SK-N-SH (cell line): ENCODE results near the gene EFEMP2. TPM values are rescaled to one million over a fixed set of nuclear protein-coding genes. Genes with fewer than 3 reads are reported as not detected.

Source experiments
- CTCF ChIA-PET: fragments of 300-600, 350-600 bp; formaldehyde crosslinking; extraction: SDS; loops from one replicate; lab custom pipeline; 2021; lab: Yijun Ruan, JAX
- POLR2A ChIA-PET: fragments of 350-600 bp; sonication (Branson Sonifier 250); formaldehyde crosslinking; extraction: SDS; loops from one replicate; lab custom pipeline; 2020; ENCODE audit warnings: antibody characterized with exemption, inconsistent platforms; lab: Yijun Ruan, JAX
- DNase-seq: peaks from one replicate; pipeline ENCODE4 v3.0.0; 2012
- H2AFZ ChIP-seq: fragments of 200-600 bp; sonication (generic); 2 replicates; pipeline ENCODE4 v1.8.1; 2016; ENCODE audit warnings: antibody characterized with exemption, mild to moderate bottlenecking, low read depth
- H3F3A ChIP-seq: fragments of 200-600 bp; sonication (generic); replicated peaks from 2 replicates; pipeline ENCODE3; 2016; ENCODE audit warnings: antibody characterized with exemption, mild to moderate bottlenecking; ENCODE audit not compliant: insufficient read depth
- H3K27ac ChIP-seq, 2 experiments: fragments of 200-500 bp in 1 of 2; fragments of 200-600 bp in 1 of 2; sonication (Bioruptor generic) in 1 of 2; sonication (generic), shearing (Covaris generic) in 1 of 2; 2 replicates each; pipeline versions ENCODE4 v1.5.1 to v1.6.1; 2014 to 2016; ENCODE audit warnings: low read depth in 2 of 2, inconsistent platforms in 1 of 2, low read length in 1 of 2, mild to moderate bottlenecking in 1 of 2, mixed read lengths in 1 of 2
- H3K27me3 ChIP-seq: fragments of 200-600 bp; sonication (generic), shearing (Covaris generic); 2 replicates; pipeline ENCODE4 v1.6.1; 2016; ENCODE audit warnings: mixed run types; ENCODE audit not compliant: insufficient read depth
- H3K36me3 ChIP-seq, 2 experiments: fragments of 200-500 bp in 1 of 2; fragments of 200-600 bp in 1 of 2; sonication (Bioruptor generic) in 1 of 2; sonication (generic) in 1 of 2; replicated peaks in 1 of 2; 2 replicates each; pipeline versions ENCODE3 to v1.5.1; 2014 to 2016; ENCODE audit warnings: low read length in 1 of 2, mild to moderate bottlenecking in 1 of 2; ENCODE audit not compliant: insufficient read depth in 2 of 2, control insufficient read depth in 1 of 2
- H3K4me1 ChIP-seq, 2 experiments: fragments of 200-500 bp in 1 of 2; fragments of 200-600 bp in 1 of 2; sonication (Bioruptor generic) in 1 of 2; sonication (generic), shearing (Covaris generic) in 1 of 2; 2 replicates each; pipeline versions ENCODE4 v1.5.1 to v1.6.1; 2014 to 2016; ENCODE audit warnings: low read depth in 1 of 2, low read length in 1 of 2, mixed run types in 1 of 2; ENCODE audit not compliant: insufficient read depth in 2 of 2, control insufficient read depth in 1 of 2
- H3K4me2 ChIP-seq: fragments of 200-600 bp; sonication (generic), shearing (Covaris generic); 2 replicates; pipeline ENCODE4 v1.6.1; 2017; ENCODE audit warnings: mixed run types
- H3K4me3 ChIP-seq, 2 experiments: fragments of 200-500 bp in 1 of 2; fragments of 200-600 bp in 1 of 2; sonication (Bioruptor generic) in 1 of 2; sonication (generic), shearing (Covaris generic) in 1 of 2; 2 replicates each; pipeline versions ENCODE4 v1.5.1 to v1.8.1; 2014 to 2016; ENCODE audit warnings: low read depth in 2 of 2, inconsistent platforms in 1 of 2, low read length in 1 of 2, mild to moderate bottlenecking in 1 of 2, mixed read lengths in 1 of 2, moderate library complexity in 1 of 2
- H3K79me2 ChIP-seq: fragments of 200-600 bp; sonication (generic); 2 replicates; pipeline ENCODE4 v1.8.1; 2017; ENCODE audit warnings: mild to moderate bottlenecking; ENCODE audit not compliant: insufficient read depth
- H3K9ac ChIP-seq: fragments of 200-600 bp; sonication (generic); 2 replicates; pipeline ENCODE4 v1.6.1; 2017; ENCODE audit warnings: mixed run types
- H3K9me2 ChIP-seq: fragments of 200-600 bp; sonication (generic); 2 replicates; pipeline ENCODE4 v1.6.1; 2017; ENCODE audit warnings: mixed run types
- H3K9me3 ChIP-seq: fragments of 200-600 bp; sonication (generic); 2 replicates; pipeline ENCODE4 v1.6.1; 2017; ENCODE audit warnings: mixed run types, mild to moderate bottlenecking, moderate library complexity
- H4K20me1 ChIP-seq: fragments of 200-600 bp; sonication (generic); 2 replicates; pipeline ENCODE4 v1.6.1; 2017; ENCODE audit warnings: mild to moderate bottlenecking, mixed run types; ENCODE audit not compliant: insufficient read depth
- EZH2phosphoT487 ChIP-seq: fragments of 200-600 bp; sonication (generic); IDR thresholded peaks from 2 replicates; pipeline ENCODE4 v1.6.1; 2017; ENCODE audit warnings: low read depth, mixed run types, mild to moderate bottlenecking, antibody characterized with exemption, moderate library complexity, borderline replicate concordance
- MEF2A ChIP-seq: IDR thresholded peaks from 2 replicates; pipeline ENCODE4 v1.4.0; 2012; ENCODE audit warnings: low read depth, borderline replicate concordance
- NRF1 ChIP-seq: IDR thresholded peaks from 2 replicates; pipeline ENCODE4 v1.6.1; 2012; ENCODE audit warnings: low read depth, mild to moderate bottlenecking, low read length
- PBX3 ChIP-seq: IDR thresholded peaks from 2 replicates; pipeline ENCODE4; 2012
- POLR2AphosphoS5 ChIP-seq: IDR thresholded peaks from 2 replicates; pipeline ENCODE4 v1.6.1; 2012; ENCODE audit warnings: low read depth, low read length
- RFX5 ChIP-seq: IDR thresholded peaks from 2 replicates; pipeline ENCODE4 v1.6.1; 2012; ENCODE audit warnings: mild to moderate bottlenecking, improper control_type of control experiment, low read length
- SMC3 ChIP-seq: IDR thresholded peaks from 2 replicates; pipeline ENCODE4 v1.6.1; 2012; ENCODE audit warnings: low read depth, low read length, improper control_type of control experiment
- TAF1 ChIP-seq: IDR thresholded peaks from 2 replicates; pipeline ENCODE4 v1.6.1; 2012; ENCODE audit warnings: low read depth, mild to moderate bottlenecking, low read length, moderate library complexity, borderline replicate concordance
- TCF12 ChIP-seq: IDR thresholded peaks from 2 replicates; pipeline ENCODE4 v1.4.0; 2012
- TEAD4 ChIP-seq: IDR thresholded peaks from 2 replicates; pipeline ENCODE4 v1.4.0; 2012; ENCODE audit warnings: mild to moderate bottlenecking, borderline replicate concordance; ENCODE audit not compliant: insufficient read depth
- WGBS: methylation state at CpG from one replicate; pipeline ENCODE4 v1.1.6; 2017; ENCODE audit warnings: low lambda C conversion rate; 5-methylcytosine and 5-hydroxymethylcytosine counted together
- polyA plus RNA-seq, 3 experiments: library from polyadenylated mRNA; depleted of rRNA; stranded (reverse); fragments of >200 nt; gene quantifications; 2 replicates each; pipeline ENCODE4 v1.2.3, GENCODE V29; 2012

Gene EFEMP2
- polyA plus RNA-seq, 1 of the 3 experiments (the other 2 are of a cell fraction) = 203 TPM

DNA sequence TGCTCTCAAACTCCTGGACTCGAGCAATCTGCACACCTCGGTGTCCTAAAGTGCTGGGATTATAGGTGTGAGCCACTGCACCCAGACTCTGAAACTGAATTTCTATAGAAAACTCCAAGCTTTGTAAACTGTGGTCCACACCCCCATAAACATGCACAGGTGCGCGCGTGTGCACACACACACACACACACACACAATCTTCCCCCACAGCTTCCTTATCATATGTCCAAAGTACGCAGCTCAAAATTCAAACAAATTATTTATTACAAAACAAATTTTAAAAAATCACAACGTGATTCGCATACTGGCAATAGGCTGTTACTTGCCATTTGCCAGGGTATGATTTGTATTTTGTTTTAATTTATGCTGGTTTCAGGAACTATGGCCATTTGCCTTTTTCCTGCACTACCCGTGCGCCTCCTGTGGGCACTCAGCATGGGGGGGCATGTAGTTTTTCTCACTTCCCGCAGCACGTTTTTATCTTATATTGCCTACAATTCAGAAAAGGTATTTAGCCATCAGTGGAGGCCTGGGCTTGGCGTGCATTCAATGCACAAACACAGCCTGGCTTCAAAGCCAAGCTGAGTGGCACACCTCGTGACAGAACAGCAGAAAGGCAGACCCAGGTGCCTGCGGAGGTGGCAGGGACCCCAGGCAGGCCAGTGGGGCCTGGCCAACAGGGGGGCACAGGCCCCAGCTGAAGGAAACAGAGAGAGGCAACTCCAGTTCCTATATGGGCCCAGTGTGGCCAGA is 49.6 kb downstream of the EFEMP2 start:
- ChIA-PET CTCF (interaction anchor here (0.6 to 13.8 kb wide), 9 partner anchors 10 to 150 kb away, joined by 3 to 111 read pairs (median 3); partner anchors contain the start of genes KAT5 and SNX32), POLR2A (interaction anchor here (1.3 kb wide), 1 partner anchor 111 kb away, joined by 5 read pairs; the partner anchor contains the start of gene KAT5)
- no peaks in the 10 kb centered on the region for H3K9me2 ChIP-seq
- no peaks in the 10 kb centered on the region; a peak in 1 of 4 replicates for H3K4me1 ChIP-seq
- H3F3A ChIP-seq = no peaks in the 10 kb centered on the region
- no peak overlapping the region for H3K27ac ChIP-seq
- no peaks in the 10 kb centered on the region for H3K9me3 ChIP-seq
- no peak overlapping the region for H3K4me3 ChIP-seq
- WGBS = 66% methylated on average over 15 of the region's 15 CpGs
- no peak overlapping the region for H3K4me2 ChIP-seq
- DNase-seq = no peak
- no peaks in the 10 kb centered on the region for H3K27me3 ChIP-seq
- H3K79me2 ChIP-seq = no peaks in the 10 kb centered on the region
- no peak for TF ChIP-seq PBX3
- no peak for TF ChIP-seq TAF1
- TF ChIP-seq RFX5 = no peak
- no peak for TF ChIP-seq TEAD4
- no peak for TF ChIP-seq NRF1
- TF ChIP-seq MEF2A = no peak
- TF ChIP-seq POLR2AphosphoS5 = no peak
- TF ChIP-seq EZH2phosphoT487 = no peak
- no peak overlapping the region for H3K9ac ChIP-seq
- no peaks in the 10 kb centered on the region for H4K20me1 ChIP-seq
- no peak overlapping the region for H2AFZ ChIP-seq
- H3K36me3 ChIP-seq = no peaks in the 10 kb centered on the region

DNA sequence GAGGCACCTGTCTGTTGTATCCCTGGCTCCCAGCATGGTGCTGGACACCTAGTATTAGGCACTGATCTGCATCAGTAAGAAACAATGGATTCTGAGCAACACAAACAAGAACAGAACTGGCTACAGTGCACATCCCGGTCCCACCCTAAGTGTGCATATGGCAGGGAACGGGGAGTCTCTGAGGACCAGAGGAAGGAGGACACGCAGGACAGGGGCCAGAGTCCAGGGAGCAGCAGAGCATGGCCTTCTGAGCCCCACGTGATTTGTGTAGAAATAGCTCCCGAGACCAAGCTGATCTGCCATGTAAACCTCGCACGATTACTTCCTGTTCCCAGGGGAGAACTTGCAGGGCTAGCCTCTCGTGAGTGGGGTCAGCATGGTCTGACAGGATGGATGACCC is 51.5 kb downstream of the EFEMP2 start:
- H3K9me2 ChIP-seq = no peaks in the 10 kb centered on the region
- DNase-seq = no peak
- H3K27me3 ChIP-seq = no peaks in the 10 kb centered on the region
- ChIA-PET POLR2A (interaction anchor here (0.7 kb wide), 1 partner anchor 169 kb away, joined by 5 read pairs; no protein-coding TSS in a partner anchor), CTCF (interaction anchor here (3.4 to 13.8 kb wide), 2 partner anchors 108 to 195 kb away, joined by 10 to 111 read pairs; partner anchors contain the start of gene KAT5)
- H4K20me1 ChIP-seq = no peaks in the 10 kb centered on the region
- TF ChIP-seq TCF12 = no peak
- no peak for TF ChIP-seq POLR2AphosphoS5
- TF ChIP-seq SMC3 = no peak
- no peak for TF ChIP-seq PBX3
- H3K36me3 ChIP-seq = no peaks in the 10 kb centered on the region
- no peaks in the 10 kb centered on the region for H3K79me2 ChIP-seq
- H3K4me3 ChIP-seq = no peak overlapping the region
- H3K27ac ChIP-seq = no peak overlapping the region
- H3K9ac ChIP-seq = no peak overlapping the region
- H3F3A ChIP-seq = no peaks in the 10 kb centered on the region
- WGBS = 46% methylated on average over 5 of the region's 8 CpGs
- H2AFZ ChIP-seq = no peak overlapping the region
- no peaks in the 10 kb centered on the region for H3K9me3 ChIP-seq
- H3K4me2 ChIP-seq = no peak overlapping the region
- peaks cover 0 to 3% of the 10 kb centered on the region in 2 experiments; a peak in 1 of 4 replicates for H3K4me1 ChIP-seq
